Mammary epithelial cell (primary cell): Measurements from ENCODE around the gene FCRL1.

Experiments
- CTCF ChIP-seq, 2 donors: IDR thresholded peaks in 1 of 2; conservative IDR thresholded peaks in 1 of 2; 2 replicates each; pipeline ENCODE4 v1.5.1; 2011 to 2012; ENCODE audit warnings: inconsistent platforms in 2 of 2, low read length in 2 of 2, mild to moderate bottlenecking in 2 of 2, control low read depth in 1 of 2, low read depth in 1 of 2; ENCODE audit not compliant: insufficient read depth in 1 of 2; ENCODE audit errors: extremely low read depth in 1 of 2
- EZH2 ChIP-seq: IDR thresholded peaks from 2 replicates; pipeline ENCODE4 v1.6.1; 2012; ENCODE audit warnings: low read length, inconsistent platforms, borderline replicate concordance

GRCh38 chr1:157833145-157833544 is 13.2 kb upstream of the FCRL1 start:
- TF ChIP-seq CTCF (conservative IDR thresholded peaks at IDR 0.05 in 1 of 2, IDR thresholded peaks at IDR 0.05 in 1 of 2; ENCODE audit: extremely low read depth in 1 of 2, insufficient read depth in 1 of 2, low read depth in 1 of 2, low read length in 2 of 2) (no peak), EZH2 (no peak)
